RWPE2 (cell line): ENCODE results near the gene KAT2A.
A peak's percentile ranks its signal among the peaks of the same experiment; 100 is the strongest.
"Not testable (repeated sequence)": the region's sequence is repeated elsewhere in the genome, so short reads cannot be mapped to it uniquely, and the experiment has no call there.

Source experiments
- ATAC-seq: fragments of 200-7000 bp; cut with Tn5 transposase; 3 replicates; pipeline ENCODE4 v1.9.1; 2021; ENCODE audit warnings: low read depth
- DNase-seq: peaks from one replicate; pipeline ENCODE4 v3.0.0-alpha.2; 2020; ENCODE audit warnings: low spot score
- H3K27ac ChIP-seq: fragments of 450-650 bp; 2 replicates; pipeline ENCODE4 v1.5.1; 2017; ENCODE audit warnings: mild to moderate bottlenecking; ENCODE audit not compliant: poor library complexity, severe bottlenecking
- H3K27me3 ChIP-seq: fragments of 250-450 bp; sonication (Bioruptor Pico); 2 replicates; pipeline ENCODE4 v1.5.1; 2021; ENCODE audit warnings: mild to moderate bottlenecking, moderate library complexity; ENCODE audit not compliant: insufficient read depth, poor library complexity, severe bottlenecking
- H3K36me3 ChIP-seq: fragments of 250-450 bp; sonication (Bioruptor Pico); 2 replicates; pipeline ENCODE4 v1.5.1; 2020; ENCODE audit warnings: low read depth, mild to moderate bottlenecking, moderate library complexity
- H3K4me1 ChIP-seq: fragments of 250-450 bp; sonication (Bioruptor Pico); 2 replicates; pipeline ENCODE4 v1.5.1; 2021; ENCODE audit warnings: mild to moderate bottlenecking, moderate library complexity; ENCODE audit not compliant: insufficient read depth, poor library complexity, severe bottlenecking
- H3K4me3 ChIP-seq: fragments of 250-450 bp; sonication (Bioruptor Pico); 2 replicates; pipeline ENCODE4 v1.5.1; 2021; ENCODE audit warnings: mild to moderate bottlenecking, moderate library complexity; ENCODE audit not compliant: severe bottlenecking
- H3K9me3 ChIP-seq: fragments of 250-450 bp; sonication (Bioruptor Pico); 2 replicates; pipeline ENCODE4 v1.5.1; 2021; ENCODE audit warnings: mild to moderate bottlenecking, moderate library complexity; ENCODE audit not compliant: severe bottlenecking
- TF ChIP-seq, protein P1 (sequence below): fragments of 450-650 bp; IDR thresholded peaks from one replicate; pipeline ENCODE4 v1.5.1; 2017; ENCODE audit warnings: mild to moderate bottlenecking, moderate library complexity; ENCODE audit not compliant: poor library complexity, severe bottlenecking

KAT2A gene

DNA sequence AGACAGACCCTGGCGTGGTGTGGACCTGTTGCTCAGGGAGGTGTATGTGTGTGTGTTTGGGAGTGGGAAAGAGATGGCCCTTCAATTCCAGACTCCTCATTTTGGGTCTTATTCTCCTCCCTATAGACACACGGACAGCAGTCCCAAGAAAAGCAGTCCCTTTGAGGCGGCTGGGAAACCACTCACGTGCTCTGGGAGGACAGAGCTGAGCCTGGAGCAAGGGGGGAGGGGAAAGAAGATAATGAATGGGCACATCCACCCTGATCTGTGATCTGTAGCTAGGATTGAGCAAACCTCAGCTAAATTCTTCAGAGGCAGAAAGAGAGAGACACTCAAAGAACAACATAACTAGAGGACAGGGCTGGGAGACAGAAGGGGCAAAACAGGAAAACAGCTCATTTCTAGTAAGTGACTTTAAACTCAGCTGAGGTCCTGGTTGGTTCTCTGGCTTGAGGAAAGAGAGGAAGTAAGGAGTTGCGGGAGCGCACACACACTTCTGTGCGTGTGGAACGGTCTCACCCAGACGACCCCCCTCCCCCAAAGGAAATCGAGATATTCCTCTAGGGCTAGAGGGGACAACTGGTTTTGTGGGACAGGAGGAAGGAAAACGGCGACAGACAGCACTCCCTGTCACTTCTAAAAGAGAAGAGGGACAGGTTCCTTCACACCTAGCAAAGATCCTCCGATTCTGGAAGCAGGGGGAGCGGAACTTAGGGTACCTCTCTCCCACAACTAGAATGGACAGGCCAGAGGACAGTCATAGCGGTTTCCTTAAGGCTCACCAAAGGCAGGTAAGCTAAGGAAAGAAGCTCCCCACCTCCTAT is 33.0 kb upstream of the KAT2A start:
- DNase-seq (no peak), ATAC-seq (no peak; the same call in 2 of the 3 replicates)
- Histone ChIP-seq H3K27me3 (no peaks in the 10 kb centered on the region), H3K9me3 (no peaks in the 10 kb centered on the region), H3K36me3 (peaks cover 4% of the 10 kb centered on the region), H3K27ac (peak overlapping the region; percentile 21), H3K4me3 (peak overlapping the region; percentile 74), H3K4me1 (peaks cover 6% of the 10 kb centered on the region)
- TF ChIP-seq, protein P1, sequence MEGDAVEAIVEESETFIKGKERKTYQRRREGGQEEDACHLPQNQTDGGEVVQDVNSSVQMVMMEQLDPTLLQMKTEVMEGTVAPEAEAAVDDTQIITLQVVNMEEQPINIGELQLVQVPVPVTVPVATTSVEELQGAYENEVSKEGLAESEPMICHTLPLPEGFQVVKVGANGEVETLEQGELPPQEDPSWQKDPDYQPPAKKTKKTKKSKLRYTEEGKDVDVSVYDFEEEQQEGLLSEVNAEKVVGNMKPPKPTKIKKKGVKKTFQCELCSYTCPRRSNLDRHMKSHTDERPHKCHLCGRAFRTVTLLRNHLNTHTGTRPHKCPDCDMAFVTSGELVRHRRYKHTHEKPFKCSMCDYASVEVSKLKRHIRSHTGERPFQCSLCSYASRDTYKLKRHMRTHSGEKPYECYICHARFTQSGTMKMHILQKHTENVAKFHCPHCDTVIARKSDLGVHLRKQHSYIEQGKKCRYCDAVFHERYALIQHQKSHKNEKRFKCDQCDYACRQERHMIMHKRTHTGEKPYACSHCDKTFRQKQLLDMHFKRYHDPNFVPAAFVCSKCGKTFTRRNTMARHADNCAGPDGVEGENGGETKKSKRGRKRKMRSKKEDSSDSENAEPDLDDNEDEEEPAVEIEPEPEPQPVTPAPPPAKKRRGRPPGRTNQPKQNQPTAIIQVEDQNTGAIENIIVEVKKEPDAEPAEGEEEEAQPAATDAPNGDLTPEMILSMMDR, result no peak

DNA sequence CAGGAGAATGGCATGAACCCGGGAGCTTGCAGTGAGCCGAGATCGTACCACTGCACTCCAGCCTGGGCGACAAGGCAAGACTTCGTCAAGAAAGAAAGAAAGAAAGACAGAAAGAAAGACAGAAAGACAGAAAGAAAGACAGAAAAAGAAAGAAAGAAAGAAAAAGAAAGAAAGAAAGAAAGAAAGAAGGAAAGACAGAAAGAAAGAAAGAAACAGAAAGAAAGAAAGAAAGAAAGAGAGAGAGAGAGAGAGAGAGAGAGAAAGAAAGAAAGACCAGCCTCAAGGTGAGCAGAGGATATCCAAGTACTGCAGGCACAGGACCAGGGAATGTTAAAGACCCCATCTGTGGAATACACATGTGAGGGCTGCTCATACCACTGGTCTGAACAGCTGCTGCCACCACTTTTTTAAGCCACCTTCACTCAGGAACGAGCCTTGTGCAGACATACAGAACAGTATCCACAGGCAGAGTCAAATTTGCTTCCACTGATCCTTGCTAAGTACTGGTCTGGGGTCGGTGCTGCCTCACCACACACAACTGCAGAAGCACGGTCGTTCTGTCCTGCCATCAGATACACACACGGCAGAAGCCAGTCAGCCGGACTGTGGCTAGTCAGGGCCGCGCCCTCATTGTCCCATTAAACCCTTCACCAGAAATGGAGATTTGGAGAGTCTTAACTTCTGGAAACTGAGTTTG is 25.9 kb upstream of the KAT2A start:
- no peak overlapping the region for H3K4me3 ChIP-seq
- peaks cover 52% of the 10 kb centered on the region for H3K36me3 ChIP-seq
- TF ChIP-seq, protein P1, result no peak
- no peak overlapping the region for H3K27ac ChIP-seq
- ATAC-seq (no peak), DNase-seq (no peak)
- no peaks in the 10 kb centered on the region for H3K27me3 ChIP-seq
- H3K4me1 ChIP-seq, result no peaks in the 10 kb centered on the region
- no peaks in the 10 kb centered on the region for H3K9me3 ChIP-seq

DNA sequence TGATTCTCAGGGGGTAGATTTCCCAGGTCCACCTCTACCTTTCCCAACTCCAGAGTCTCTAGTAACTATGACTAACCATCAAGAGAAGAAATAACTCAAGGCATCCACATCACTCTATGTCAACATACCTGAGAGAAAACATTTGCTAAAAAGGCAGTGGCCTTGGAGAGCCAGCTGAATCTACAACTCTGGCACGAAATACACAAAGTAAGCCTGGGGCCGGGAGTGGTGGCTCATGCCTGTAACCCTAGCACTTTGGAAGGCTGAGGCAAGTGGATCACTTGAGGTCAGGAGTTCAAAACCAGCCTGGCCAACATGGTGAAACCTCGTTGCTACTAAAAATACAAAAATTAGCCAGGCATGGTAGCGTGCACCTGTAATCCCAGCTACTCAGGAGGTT is 22.0 kb upstream of the KAT2A start:
- DNase-seq, result not testable (repeated sequence)

DNA sequence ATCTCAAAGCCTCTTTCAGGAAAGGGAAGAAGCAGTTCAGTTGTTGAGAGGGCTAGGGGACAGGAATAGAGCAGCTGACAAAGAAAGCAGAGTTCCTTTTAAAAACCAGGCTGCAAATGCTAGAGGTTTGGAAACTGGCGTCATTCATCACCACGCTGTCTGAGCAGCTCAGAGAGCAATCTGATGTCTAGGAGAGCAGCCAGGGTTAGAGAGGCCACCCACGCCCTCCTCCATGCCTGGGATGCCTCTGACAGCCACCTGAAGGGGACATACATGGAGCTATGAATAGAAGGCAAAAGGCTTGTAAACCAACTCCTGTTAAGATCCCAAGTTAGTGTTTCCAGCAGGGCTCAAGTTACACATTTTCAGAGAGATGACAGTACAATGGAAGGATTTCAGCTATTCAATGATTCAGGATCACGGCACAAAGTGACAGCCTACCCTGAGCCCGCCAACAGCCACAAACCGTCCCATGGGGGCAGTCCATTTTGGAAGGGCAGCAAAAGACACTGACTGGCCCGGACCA is 21.3 kb upstream of the KAT2A start:
- Histone ChIP-seq H3K4me3 (no peak overlapping the region), H3K27ac (no peak overlapping the region), H3K27me3 (no peaks in the 10 kb centered on the region), H3K4me1 (no peaks in the 10 kb centered on the region), H3K36me3 (peaks cover 55% of the 10 kb centered on the region), H3K9me3 (no peaks in the 10 kb centered on the region)
- TF ChIP-seq, protein P1, result no peak
- ATAC-seq, result no peak; the same call in 2 of the 3 replicates
- DNase-seq, result no peak

More for the DNA sequence above, 22.0 kb upstream of the KAT2A start:
- ATAC-seq, result peak; percentile 41; the same call in 1 of the 3 replicates
- peaks cover 54% of the 10 kb centered on the region for H3K36me3 ChIP-seq
- H3K4me3 ChIP-seq, H3K9me3 ChIP-seq, H3K27me3 ChIP-seq, H3K27ac ChIP-seq, H3K4me1 ChIP-seq: not testable (repeated sequence)

DNA sequence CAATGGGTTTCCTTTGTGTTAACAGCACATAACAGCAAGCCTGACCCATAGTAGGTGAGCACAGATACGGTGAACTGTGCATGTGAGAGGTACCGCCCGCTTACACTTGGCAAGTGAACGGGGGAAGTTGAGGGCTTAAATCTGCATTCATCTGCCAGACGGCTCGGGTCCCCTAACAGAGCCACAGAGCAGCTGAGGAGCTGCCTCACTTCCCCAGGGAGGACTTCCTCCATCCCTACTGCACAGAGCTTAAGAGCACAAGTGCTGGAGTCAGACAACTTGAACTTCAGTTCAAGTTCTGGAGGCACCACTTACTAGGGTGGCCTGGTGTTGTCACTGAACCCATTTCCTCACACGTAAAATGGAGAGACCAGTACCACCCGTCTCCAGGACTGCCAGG is 20.2 kb upstream of the KAT2A start:
- DNase-seq, result no peak

DNA sequence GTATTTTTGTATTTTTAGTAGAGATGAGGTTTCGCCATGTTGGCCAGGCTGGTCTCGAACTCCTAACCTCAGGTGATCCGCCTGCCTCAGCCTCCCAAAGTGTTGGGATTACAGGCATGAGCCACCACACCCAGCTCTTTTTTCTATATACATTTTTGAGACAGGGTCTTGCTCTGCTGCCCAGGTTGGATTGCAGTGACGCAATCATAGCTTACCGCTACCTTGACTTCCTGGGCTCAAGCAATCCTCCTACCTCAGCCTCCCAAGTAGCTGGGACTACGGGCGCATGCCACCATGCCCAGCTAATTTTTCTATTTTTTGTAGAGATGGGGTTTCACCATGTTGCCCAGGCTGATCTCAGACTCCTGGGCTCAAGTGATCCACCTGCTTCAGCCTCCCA is 19.5 kb upstream of the KAT2A start:
- not testable (repeated sequence) for DNase-seq, ATAC-seq

More for the DNA sequence above, 20.2 kb upstream of the KAT2A start:
- H3K4me3 ChIP-seq, result no peak overlapping the region
- peaks cover under 1% of the 10 kb centered on the region for H3K4me1 ChIP-seq
- no peaks in the 10 kb centered on the region for H3K27me3 ChIP-seq
- TF ChIP-seq, protein P1, result no peak
- no peak for ATAC-seq
- peaks cover 58% of the 10 kb centered on the region for H3K36me3 ChIP-seq
- no peak overlapping the region for H3K27ac ChIP-seq
- no peaks in the 10 kb centered on the region for H3K9me3 ChIP-seq

More for the DNA sequence above, 19.5 kb upstream of the KAT2A start:
- not testable (repeated sequence) for H3K27ac ChIP-seq, H3K4me1 ChIP-seq, H3K27me3 ChIP-seq, H3K4me3 ChIP-seq, H3K9me3 ChIP-seq
- peaks cover 52% of the 10 kb centered on the region for H3K36me3 ChIP-seq
